GM11168 (cell line): ENCODE results near the gene SH3PXD2A.

ENCODE experiments used
- in situ Hi-C: fragments of 300-500 bp; cut with MboI; formaldehyde crosslinking; loops from one replicate; pipeline ENCODE4 v1.12.0; 2022; ENCODE audit warnings: low sequenced_read_pairs; ENCODE audit not compliant: unreplicated experiment

SH3PXD2A gene

DNA sequence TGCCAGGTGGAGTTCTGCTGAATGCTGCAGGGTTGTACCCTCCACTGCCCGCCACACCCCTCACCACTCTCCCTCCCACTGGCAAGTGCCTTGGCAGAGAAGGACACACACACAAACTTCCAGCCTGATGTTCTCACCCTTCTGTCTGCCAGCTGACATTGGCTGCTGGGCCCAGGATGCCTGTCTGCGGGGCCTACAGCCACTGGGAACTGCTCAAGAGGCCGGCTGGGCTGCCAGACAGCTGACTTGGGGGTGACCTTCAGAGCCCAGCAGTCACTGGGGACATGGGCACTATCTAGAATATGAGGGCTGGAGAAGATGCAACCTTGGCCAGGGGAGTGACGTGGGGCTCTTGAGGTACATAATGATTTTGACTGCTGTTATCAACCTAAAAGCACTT lies 157.1 kb downstream of the SH3PXD2A start:
- in situ Hi-C loops: no loop called here

DNA sequence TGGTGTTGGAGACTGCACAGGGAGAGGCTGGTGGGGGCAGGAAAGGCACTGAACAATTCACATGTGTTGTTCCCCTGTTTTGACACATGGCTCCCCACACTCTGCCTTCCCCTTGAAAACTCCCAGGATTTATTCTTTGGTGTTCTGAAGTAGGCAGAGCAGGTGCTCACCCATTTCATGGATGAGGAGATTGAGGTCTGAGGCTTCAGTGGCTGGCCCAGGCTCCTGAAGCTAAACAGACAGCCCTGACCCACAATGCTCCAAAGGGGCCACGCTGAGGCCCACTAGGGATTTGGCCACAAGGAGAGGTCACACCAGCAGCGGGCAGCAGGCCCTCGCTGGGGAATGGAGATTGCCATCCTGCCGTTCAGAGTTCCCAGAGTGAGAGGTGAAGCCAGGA lies 157.6 kb downstream of the SH3PXD2A start:
- in situ Hi-C loops: no loop called here

DNA sequence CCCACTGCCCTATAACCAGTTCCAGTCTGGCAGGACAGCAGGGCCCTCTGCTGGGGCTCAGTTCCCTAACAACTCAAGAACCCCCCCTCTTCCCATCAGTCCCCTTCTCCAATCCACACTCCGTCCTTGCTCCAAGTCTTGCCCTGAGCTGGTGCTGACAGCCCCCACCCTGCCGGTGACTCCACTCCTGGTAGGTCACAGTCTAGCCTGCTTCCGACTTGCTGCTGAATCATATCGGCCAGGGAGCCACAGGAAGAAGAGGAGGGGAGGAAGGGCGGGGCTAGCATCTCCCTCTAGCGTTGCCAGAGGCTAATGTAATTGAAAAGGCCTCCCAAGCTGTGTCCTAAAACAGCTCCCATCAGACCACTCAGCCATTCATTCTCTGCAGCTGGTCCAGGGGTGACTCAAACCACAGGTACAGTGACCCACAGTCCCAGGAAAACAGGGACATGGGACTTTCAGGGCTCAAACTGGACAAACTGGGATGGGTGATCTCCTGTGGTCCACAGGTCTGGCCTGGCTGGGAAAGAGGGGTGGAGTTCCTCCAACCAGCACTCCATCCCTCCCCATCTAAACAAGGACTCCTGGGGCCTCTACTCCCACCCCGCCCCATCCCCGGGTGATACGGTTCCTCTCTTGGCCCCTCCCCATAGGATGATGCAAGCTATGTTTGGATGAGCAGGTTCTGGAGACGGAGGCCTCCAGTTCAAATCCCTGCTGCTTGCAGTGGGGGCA lies 158.8 kb downstream of the SH3PXD2A start:
- in situ Hi-C loops: no loop called here

DNA sequence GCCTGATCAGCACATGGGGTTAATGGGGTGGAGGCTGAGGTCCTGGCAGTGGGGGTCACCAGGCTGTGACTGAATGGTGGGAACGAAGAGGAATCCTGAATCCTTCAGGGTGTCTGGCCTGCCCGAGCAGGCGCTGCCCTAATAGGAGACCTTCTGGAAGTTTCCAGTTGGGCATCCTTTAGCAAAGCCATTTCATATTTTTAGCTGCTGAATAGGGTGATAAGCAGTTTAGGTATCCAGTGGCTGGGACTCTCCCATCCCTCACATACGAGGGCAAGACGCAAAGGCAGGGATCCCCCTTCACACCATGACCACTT lies 159.3 kb downstream of the SH3PXD2A start:
- in situ Hi-C loops: no loop called here

DNA sequence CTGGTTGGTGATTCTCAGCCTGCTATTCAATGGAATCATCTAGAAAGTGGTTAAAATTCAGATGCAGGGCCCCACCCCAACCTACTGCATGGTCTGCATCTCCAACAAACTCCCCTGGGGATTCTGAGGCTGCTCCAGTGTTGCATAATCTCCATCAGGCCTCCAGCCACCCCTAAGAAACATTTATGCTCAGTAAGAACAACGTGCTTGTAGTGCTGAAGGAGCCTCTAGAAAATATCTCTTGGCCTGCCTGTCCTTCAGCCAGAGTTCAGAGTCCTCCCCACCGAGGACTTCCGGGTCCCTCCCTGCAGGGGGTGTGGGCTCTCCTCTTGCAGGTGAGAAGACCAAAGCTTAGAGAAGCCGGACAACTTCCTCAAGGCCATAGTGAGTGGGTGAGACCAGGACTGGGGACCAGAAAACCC lies 159.8 kb downstream of the SH3PXD2A start:
- in situ Hi-C loops: no loop called here

DNA sequence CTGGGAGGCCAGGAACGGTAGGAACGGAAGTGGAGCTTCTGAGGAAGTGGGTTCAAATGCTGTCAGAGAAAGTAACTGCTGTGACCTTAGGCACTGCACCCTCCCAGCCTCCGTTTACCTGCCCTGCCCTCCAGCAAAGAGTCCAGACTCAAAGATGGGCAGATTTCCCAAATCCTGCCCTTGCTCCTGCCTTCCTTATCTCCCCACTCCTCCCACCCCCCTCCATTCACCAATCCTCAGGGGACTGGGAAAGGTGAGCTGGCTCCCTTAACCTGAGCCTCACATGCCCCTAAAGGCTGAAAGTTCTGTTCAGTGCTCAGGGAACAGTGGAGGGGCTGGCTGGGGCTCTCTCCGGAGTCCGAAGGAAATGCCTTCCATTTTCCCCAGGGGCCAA lies 161.6 kb downstream of the SH3PXD2A start:
- in situ Hi-C loops: no loop called here

DNA sequence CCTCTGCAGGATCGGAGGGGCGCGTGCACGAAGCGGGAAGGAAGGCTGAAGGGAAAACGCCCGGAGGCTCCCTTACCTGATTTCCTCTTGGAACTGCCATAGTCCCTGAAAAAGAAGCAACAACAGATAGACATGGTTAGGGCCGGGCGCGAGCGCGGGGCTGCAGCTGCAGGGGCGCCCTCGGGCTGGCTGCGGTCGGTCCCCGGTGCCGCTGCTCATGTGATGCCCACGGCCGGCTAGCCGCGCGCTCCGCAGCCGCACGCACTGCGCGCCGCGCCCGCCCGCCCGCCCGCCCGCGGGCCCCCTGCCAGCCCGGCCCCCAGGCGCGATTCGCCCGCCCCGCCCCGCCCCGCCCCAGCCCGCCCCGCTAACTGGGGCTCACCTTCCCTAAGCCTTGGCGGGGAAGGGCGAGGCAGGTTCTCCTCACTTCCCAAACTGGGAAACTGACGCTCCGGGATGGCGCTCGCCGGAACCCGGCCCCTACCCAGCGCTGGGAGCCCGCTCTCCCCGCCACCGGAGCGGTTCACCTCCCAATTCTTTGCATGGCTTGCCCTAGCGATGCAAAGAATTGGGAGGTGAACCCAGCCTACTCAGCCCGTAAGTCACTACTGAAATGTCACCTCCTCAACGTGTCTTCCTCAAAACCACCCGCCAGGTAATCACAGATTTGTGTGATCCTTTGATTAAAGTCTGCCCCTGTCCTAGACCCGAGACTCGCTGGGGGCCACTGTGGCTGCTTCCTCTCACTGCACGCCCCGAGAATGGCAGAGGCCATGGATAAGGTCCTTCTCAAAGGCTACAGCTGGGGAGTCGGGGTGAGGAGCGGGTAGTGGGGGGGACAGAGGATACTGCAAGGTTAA lies 162.2 kb downstream of the SH3PXD2A start:
- in situ Hi-C loops: no loop called here

DNA sequence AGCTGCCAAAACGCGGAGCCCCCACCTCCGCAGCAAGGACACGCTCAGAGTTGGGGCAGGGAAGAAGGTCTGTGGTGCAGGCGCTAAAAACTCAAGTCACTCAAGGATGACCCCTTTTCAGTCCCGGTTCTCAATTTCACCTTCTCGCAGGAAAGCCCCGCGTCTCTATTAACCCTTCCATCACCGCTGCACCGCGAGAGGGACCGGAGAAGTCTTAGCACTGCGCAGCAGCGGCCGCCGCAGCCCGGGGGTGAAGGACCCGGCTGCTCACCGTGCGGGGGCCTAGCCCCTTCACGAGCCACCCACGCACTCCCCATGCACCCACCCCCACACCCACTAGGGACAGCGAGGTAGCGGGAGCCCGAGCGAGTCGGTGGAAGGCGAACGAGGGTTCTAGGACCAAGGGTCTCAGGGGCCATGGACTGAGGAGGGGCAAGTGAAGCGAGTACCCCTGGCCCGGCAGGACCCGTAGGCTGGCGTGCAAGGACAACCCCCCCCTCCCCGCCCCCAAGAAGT lies 162.9 kb downstream of the SH3PXD2A start:
- in situ Hi-C loops: no loop called here

DNA sequence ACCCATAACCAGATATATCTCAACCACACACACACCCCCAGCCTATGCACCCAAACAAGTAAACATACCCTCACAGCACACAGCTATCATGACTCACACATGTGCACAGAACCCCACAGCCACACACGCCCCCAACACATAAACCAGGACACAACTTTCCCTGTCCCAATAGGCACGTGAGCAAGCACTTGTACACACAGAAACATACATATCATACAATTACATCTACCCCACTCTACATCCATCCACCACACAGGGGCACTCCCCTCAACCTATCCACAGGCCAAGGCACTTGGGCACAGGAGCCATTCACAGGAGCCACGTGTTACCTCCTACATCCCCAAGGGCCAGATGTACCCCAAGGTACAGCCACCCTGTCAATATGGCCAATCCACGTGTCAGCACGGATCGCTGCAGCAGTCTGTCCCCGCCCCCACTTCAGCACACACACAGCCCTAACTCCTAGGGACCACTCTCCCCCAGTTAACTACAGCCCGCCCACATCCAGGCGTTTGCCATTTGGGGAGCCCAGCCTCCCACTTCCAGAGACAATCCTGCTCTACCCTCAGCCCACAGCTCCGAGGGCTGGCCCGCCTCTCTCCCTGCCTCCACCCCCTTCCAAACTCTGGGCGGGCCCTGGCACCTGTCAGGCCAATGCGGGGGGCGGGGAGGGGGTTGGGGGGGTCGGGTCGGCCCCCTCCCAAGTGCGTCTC lies 163.5 kb downstream of the SH3PXD2A start:
- in situ Hi-C loops: no loop called here

DNA sequence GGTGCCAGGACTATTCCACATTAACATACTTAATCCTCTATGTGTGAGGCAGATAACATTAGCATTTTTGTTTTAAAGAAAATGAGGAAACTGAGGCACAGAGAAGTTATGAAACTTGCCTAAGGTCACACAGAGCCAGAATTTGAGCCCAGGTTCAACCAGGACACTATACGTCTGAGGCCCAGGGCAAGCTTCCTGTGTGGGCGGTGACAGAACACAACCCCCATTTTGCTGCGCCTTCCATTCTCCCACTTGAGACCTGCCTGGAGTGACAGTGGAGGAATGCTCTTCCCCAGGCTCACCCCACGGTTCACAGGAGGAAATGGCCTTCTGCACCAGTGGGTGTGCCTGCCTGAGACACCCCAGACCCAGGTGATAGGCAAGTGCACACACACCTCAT lies 164.1 kb downstream of the SH3PXD2A start:
- in situ Hi-C loops: no loop called here

DNA sequence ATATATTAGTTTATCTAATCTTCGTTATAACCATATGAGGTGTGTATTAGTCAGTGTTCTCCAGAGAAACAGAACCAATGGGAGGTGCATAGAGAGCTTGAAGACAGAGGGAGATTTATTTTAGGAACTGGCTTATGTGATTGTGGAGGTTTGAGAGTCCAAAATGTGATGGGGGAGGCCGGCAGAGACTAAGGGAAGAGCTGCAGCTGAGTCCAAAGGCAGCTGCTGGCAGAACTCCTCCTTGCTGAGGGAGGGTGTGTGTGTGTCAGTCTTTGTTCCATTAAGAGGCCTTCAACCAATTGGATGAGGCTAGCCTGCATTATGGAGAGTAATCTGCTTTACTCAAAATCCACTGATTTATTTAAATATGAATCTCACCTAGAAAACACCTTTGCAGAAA lies 165.1 kb downstream of the SH3PXD2A start:
- in situ Hi-C loops: no loop called here

DNA sequence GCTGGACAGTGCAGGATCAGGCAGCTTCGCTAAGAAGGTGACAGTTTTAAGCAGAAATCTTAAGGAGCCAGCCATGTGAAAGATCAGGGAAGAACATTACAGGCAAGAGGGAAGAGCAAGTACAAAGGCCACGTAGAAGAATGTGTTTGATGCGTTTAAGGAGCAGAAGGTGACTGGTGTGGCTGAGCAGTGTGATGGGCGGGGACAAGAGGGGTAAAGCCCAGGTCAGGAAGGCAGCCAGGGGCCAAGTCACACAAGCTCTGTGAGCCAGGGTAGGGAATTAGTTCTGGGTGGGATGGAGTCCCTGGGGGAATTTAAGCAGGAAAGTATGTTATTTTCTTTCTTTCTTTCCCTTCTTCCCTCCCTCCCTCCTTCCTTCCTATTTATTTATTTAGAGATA lies 166.9 kb downstream of the SH3PXD2A start:
- in situ Hi-C loops: no loop called here

DNA sequence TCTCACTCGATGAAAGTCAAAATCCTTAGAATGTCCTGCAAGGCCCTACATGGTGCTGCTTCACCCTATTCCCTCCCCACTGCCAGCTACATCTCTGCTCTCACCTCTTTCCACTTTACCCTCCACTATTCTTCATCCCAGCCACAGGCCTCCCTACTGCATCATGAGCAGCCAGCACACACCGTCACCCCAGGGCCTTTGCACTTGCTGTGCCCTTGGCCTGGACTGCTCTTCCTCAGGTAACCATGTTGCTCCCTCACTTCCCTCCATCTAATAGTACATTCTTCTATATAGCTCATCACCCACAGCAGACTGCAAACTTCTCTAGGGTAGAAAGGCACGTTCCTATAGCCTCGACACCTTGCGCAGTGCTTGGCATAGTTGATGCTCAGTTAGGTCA lies 167.7 kb downstream of the SH3PXD2A start:
- in situ Hi-C loops: no loop called here

DNA sequence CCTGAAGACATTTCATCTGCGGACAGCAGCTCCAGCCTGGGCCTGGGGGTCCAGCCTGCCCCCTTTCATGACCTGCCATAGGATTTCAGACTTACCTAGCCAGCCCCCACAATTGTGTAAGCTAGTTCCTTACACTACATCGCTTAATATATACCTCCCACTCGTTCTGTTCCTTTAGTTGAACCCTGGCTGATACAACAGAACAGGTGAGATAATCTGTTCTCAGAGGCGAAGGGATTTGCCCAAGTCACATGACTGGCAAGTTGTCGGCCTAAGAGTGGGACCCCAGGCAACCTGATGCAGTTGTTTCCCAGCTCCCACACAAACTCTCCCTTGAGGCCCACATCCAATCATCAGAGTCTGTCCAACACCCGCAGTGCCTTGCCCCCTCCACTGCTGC lies 168.2 kb downstream of the SH3PXD2A start:
- in situ Hi-C loops: no loop called here

DNA sequence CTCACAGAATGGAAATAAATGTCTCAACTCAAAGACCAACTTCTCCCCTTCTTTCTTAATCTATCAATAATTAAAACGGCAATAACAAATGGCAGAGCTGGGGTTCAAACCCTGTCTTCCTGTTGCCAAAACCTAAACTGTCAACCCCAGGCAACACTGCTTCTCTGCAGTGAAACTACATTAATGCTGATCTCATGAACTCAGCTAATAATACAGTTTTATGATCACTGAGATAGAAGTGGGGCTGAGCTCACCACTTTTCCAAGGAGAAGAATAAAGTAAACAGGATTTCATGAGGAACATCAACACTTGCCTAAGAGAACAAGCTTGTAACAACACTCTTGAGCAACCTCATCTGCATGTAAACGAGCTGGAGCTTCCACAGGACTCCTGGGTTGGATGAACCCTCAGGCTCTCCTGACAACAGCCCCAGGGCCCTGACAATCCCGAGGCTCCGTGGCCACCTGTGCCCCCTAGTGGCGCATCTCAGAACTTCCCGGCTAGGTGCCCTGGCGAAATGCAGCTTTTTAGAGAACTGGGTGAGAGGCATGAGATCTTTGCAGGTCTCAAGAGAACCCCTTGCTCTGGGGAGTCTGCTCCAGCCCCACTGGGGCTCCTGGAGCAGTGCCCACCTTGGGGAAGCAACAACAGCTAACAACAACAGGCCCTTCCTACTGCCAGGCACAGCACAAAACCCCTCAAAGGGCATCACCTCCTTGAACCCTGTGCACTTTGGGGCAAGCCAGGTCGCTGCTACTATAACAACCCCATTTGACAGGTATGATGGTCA lies 169.3 kb downstream of the SH3PXD2A start:
- in situ Hi-C loops: no loop called here

DNA sequence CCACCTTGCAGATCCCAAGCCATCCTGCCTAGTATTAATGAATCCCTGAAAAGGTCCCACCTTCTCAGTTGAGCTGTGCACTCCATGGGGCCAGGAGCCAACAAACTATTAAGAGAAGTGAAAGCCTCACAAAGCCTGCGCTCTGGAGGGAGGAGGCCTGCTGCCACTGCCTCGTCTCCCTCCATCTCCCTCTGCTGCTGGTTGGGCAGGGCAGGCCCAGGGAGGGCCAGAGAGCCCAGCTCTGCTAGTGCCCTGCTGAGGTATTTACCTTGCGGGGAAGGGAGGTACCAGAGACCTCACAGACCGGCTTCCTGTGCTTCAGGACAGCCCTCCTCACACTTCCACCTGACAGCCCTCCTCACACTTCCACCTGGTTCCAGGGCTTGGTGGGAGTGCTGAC lies 171.5 kb downstream of the SH3PXD2A start:
- in situ Hi-C loops: no loop called here

DNA sequence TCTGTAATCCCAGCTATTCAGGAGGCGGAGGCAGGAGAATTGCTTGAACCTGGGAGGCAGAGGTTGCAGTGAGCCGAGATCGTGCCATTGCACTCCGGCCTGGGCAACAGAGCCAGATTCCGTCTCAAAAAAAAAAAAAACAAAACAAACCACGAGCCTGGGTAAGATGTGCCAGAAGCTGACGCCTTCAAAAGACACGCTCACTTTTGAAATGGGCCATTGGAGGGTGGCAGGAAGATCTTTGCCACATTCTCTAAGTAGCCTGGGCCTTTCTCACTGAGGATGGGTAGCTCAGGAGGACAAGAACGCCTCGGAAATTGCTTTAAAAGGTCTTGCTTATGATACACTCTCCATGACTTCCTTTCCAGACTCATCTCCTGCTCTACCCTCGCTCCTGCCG lies 172.7 kb downstream of the SH3PXD2A start:
- in situ Hi-C loops: no loop called here

DNA sequence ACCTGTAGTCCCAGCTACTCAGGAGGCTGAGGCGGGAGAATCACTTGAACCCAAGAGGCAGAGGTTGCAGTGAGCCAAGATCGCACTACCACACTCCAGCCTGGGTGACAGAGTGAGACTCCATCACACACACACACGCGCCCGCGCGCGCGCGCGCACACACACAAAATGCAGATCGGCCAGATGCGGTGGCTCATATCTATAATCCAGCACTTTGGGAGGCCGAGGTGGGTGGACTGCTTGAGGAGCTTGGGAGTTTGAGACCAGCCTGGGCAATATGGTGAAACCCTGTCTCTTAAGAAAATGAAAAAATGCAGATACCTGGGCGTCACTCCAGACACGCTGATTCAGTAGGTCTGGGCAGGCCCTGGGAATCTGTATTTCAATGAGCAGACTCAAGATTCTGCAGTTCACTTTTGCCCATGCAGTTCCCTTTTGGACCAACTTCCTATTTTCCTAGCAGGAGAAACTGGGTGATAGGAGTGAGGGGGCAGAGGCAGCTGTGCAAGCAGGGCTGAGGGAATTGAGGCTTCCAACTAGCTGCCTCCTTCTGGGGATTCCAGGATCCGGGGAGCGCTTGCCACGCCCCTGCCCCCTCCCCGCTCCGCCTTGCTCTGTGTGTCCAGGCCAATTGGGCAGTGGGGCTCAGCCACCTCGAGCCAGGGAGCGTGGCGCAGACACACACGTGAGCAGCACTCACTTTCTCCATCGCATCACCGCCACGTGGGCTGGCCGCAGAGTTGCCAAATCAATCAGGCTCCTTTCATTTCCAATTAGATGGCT lies 173.6 kb downstream of the SH3PXD2A start:
- in situ Hi-C loops: no loop called here

DNA sequence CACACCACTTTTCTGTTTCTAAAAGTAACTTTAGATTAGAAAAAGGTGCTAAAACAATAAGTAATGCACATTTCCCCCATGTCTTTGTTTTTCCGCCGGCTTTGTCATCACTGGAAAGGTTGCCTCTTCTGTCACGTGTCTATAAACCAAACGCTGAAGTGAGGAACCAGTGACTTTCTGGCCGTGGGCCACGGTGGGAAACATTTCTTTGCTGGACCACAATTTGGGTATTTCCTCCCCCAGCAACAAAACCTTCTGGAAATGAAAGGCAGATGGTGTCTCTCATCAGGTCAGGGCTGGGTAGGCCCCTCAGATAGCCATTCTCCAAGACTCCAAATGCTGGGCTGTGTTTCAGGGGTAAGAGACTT lies 174.5 kb downstream of the SH3PXD2A start:
- in situ Hi-C loops: no loop called here
